ENCODE data around the gene GCNT1.

DNA sequence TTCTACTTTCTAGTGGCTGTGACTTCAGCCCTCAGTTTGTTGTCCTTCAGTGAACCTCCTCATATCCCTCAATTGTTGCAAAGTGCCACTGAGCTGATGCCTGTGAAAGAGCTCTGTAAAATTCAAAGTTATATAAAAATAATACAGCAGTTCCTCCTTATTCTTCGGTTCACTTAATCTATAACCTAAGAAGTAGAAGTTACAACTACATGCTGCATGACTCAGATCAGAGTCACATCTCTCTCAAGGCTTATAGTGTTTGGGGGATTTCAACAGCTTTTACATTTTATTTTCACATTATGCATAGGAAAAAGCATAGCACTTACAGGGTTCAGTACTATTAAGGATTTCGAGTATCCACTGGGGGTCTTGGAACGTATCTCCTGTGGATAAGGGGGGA is 25.1 kb upstream of the GCNT1 start:
- no peak for TF ChIP-seq ZNF565 (CRISPR knock-in tag; conservative IDR thresholded peaks at IDR 0.05; ENCODE audit: low read depth)
- no peak for TF ChIP-seq RARB (CRISPR knock-in tag; IDR thresholded peaks at IDR 0.05)
- TF ChIP-seq, protein P1, sequence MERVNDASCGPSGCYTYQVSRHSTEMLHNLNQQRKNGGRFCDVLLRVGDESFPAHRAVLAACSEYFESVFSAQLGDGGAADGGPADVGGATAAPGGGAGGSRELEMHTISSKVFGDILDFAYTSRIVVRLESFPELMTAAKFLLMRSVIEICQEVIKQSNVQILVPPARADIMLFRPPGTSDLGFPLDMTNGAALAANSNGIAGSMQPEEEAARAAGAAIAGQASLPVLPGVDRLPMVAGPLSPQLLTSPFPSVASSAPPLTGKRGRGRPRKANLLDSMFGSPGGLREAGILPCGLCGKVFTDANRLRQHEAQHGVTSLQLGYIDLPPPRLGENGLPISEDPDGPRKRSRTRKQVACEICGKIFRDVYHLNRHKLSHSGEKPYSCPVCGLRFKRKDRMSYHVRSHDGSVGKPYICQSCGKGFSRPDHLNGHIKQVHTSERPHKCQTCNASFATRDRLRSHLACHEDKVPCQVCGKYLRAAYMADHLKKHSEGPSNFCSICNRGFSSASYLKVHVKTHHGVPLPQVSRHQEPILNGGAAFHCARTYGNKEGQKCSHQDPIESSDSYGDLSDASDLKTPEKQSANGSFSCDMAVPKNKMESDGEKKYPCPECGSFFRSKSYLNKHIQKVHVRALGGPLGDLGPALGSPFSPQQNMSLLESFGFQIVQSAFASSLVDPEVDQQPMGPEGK (CRISPR knock-in tag; IDR thresholded peaks at IDR 0.05; ENCODE audit: borderline replicate concordance) = no peak
- TF ChIP-seq ESRRG (CRISPR knock-in tag; IDR thresholded peaks at IDR 0.05) = no peak
- no peak for TF ChIP-seq ZNF8 (CRISPR knock-in tag; IDR thresholded peaks at IDR 0.05)
- TF ChIP-seq, protein P2, sequence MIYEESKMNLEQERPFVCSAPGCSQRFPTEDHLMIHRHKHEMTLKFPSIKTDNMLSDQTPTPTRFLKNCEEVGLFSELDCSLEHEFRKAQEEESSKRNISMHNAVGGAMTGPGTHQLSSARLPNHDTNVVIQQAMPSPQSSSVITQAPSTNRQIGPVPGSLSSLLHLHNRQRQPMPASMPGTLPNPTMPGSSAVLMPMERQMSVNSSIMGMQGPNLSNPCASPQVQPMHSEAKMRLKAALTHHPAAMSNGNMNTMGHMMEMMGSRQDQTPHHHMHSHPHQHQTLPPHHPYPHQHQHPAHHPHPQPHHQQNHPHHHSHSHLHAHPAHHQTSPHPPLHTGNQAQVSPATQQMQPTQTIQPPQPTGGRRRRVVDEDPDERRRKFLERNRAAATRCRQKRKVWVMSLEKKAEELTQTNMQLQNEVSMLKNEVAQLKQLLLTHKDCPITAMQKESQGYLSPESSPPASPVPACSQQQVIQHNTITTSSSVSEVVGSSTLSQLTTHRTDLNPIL (CRISPR knock-in tag; IDR thresholded peaks at IDR 0.05; ENCODE audit: low read depth) = no peak
- TF ChIP-seq TCF4 (CRISPR knock-in tag; IDR thresholded peaks at IDR 0.05; ENCODE audit: borderline replicate concordance) = no peak
- no peak for TF ChIP-seq ISL1 (CRISPR knock-in tag; IDR thresholded peaks at IDR 0.05)
- no peak for TF ChIP-seq CSDC2 (CRISPR knock-in tag; IDR thresholded peaks at IDR 0.05)
- TF ChIP-seq, protein P3, sequence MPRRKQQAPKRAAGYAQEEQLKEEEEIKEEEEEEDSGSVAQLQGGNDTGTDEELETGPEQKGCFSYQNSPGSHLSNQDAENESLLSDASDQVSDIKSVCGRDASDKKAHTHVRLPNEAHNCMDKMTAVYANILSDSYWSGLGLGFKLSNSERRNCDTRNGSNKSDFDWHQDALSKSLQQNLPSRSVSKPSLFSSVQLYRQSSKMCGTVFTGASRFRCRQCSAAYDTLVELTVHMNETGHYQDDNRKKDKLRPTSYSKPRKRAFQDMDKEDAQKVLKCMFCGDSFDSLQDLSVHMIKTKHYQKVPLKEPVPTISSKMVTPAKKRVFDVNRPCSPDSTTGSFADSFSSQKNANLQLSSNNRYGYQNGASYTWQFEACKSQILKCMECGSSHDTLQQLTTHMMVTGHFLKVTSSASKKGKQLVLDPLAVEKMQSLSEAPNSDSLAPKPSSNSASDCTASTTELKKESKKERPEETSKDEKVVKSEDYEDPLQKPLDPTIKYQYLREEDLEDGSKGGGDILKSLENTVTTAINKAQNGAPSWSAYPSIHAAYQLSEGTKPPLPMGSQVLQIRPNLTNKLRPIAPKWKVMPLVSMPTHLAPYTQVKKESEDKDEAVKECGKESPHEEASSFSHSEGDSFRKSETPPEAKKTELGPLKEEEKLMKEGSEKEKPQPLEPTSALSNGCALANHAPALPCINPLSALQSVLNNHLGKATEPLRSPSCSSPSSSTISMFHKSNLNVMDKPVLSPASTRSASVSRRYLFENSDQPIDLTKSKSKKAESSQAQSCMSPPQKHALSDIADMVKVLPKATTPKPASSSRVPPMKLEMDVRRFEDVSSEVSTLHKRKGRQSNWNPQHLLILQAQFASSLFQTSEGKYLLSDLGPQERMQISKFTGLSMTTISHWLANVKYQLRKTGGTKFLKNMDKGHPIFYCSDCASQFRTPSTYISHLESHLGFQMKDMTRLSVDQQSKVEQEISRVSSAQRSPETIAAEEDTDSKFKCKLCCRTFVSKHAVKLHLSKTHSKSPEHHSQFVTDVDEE (CRISPR knock-in tag; IDR thresholded peaks at IDR 0.05) = no peak
- TF ChIP-seq ZFP3 (CRISPR knock-in tag; IDR thresholded peaks at IDR 0.05) = no peak
- no peak for TF ChIP-seq PPARA (CRISPR knock-in tag; IDR thresholded peaks at IDR 0.05; ENCODE audit: borderline replicate concordance)
- TF ChIP-seq ZC3H10 (CRISPR knock-in tag; IDR thresholded peaks at IDR 0.05) = no peak
